HCT116 (cell line): ENCODE measurements around the gene SPSB3. TPM values are rescaled to one million over a fixed set of nuclear protein-coding genes. Genes with fewer than 3 reads are reported as not detected.

ENCODE experiments used
- ATAC-seq: fragments of 200-7000 bp; cut with Tn5 transposase; 2 replicates; pipeline ENCODE4 v1.9.1; 2020; ENCODE audit warnings: mild to moderate bottlenecking, moderate library complexity
- BruUV-seq: library from RNA; stranded (reverse); fragments of 400-500 nt; replicated peaks from 2 replicates; lab custom pipeline; 2021; lab: Mats Ljungman, UMichigan
- CTCF ChIA-PET: fragments of 300-600 bp; sonication (Branson Sonifier 250); formaldehyde crosslinking; loops from one replicate; lab custom pipeline; 2021; ENCODE audit warnings: antibody characterized with exemption; lab: Charles Lee
- POLR2A ChIA-PET: fragments of 300-600, 350-600 bp; sonication (Branson Sonifier 250); formaldehyde crosslinking; loops from one replicate; lab custom pipeline; 2021; ENCODE audit warnings: antibody characterized with exemption; lab: Charles Lee
- RAD21 ChIA-PET, 2 experiments: fragments of 300-600 bp; sonication (Branson Sonifier 250); formaldehyde crosslinking; loops; one replicate each; lab custom pipeline; 2023; ENCODE audit warnings: low total read pairs in 2 of 2; ENCODE audit not compliant: uncharacterized antibody in 2 of 2, unreplicated experiment in 2 of 2, low non-redundant PET in 1 of 2; lab: Charles Lee
- DNase-seq: peaks from one replicate; pipeline ENCODE4 v3.0.0-alpha.2; 2010; ENCODE audit warnings: low read depth, low spot score
- H2AFZ ChIP-seq: fragments of 200-600 bp; shearing (Covaris generic), sonication (generic); 2 replicates; pipeline ENCODE4 v1.6.1; 2017; ENCODE audit warnings: low read depth, mixed run types, mixed read lengths, antibody characterized with exemption, low read length; ENCODE audit not compliant: poor library complexity, severe bottlenecking
- H3K27ac ChIP-seq: 2 replicates; pipeline ENCODE4 v1.5.1; 2012; ENCODE audit warnings: low read depth, low read length
- H3K27me3 ChIP-seq: fragments of 200-600 bp; sonication (generic); 2 replicates; pipeline ENCODE4 v1.6.1; 2016; ENCODE audit warnings: mixed run types, low read length, mixed read lengths; ENCODE audit not compliant: insufficient read depth
- H3K36me3 ChIP-seq, 2 experiments: fragments of 200-500 bp in 1 of 2; fragments of 200-600 bp in 1 of 2; sonication (Bioruptor generic) in 1 of 2; sonication (generic) in 1 of 2; 2 replicates each; pipeline versions ENCODE4 v1.5.1 to v1.6.1; 2014 to 2016; ENCODE audit warnings: low read length in 2 of 2, inconsistent platforms in 1 of 2, mixed read lengths in 1 of 2, mixed run types in 1 of 2; ENCODE audit not compliant: insufficient read depth in 2 of 2, control insufficient read depth in 1 of 2
- H3K4me1 ChIP-seq, 2 experiments: fragments of 200-600 bp in 1 of 2; sonication (generic) in 1 of 2; 2 replicates each; pipeline versions ENCODE4 v1.5.1 to v1.6.1; 2012 to 2017; ENCODE audit warnings: low read length in 2 of 2, inconsistent platforms in 1 of 2, mild to moderate bottlenecking in 1 of 2, mixed read lengths in 1 of 2, mixed run types in 1 of 2, moderate library complexity in 1 of 2; ENCODE audit not compliant: insufficient read depth in 2 of 2, control insufficient read depth in 1 of 2
- H3K4me2 ChIP-seq: fragments of 200-600 bp; sonication (generic); 2 replicates; pipeline ENCODE4 v1.6.1; 2017; ENCODE audit warnings: mixed run types, low read length, mixed read lengths
- H3K4me3 ChIP-seq, 2 experiments: fragments of 200-600 bp in 1 of 2; sonication (generic) in 1 of 2; replicated peaks in 1 of 2; 2 replicates each; pipeline ENCODE4 v1.5.1; 2011 to 2016; ENCODE audit warnings: low read length in 2 of 2, control low read depth in 1 of 2, low read depth in 1 of 2, mild to moderate bottlenecking in 1 of 2, mixed read lengths in 1 of 2, mixed run types in 1 of 2
- H3K79me2 ChIP-seq: fragments of 200-600 bp; sonication (generic); 2 replicates; pipeline ENCODE4 v1.6.1; 2017; ENCODE audit warnings: mild to moderate bottlenecking, mixed run types, low read length, moderate library complexity, mixed read lengths; ENCODE audit not compliant: insufficient read depth
- H3K9ac ChIP-seq: fragments of 200-600 bp; sonication (generic); 2 replicates; pipeline ENCODE4 v1.6.1; 2016; ENCODE audit warnings: low read length, mixed read lengths
- H3K9me2 ChIP-seq: fragments of 200-600 bp; sonication (generic), shearing (Covaris generic); 2 replicates; pipeline ENCODE4 v1.6.1; 2017; ENCODE audit warnings: mixed run types, mild to moderate bottlenecking, moderate library complexity; ENCODE audit not compliant: insufficient read depth
- H3K9me3 ChIP-seq, 2 experiments: fragments of 200-500 bp in 1 of 2; fragments of 200-600 bp in 1 of 2; sonication (Bioruptor generic) in 1 of 2; sonication (generic) in 1 of 2; 2 replicates each; pipeline ENCODE4 v1.6.1; 2014 to 2017; ENCODE audit warnings: low read length in 2 of 2, mixed read lengths in 2 of 2, inconsistent platforms in 1 of 2, low read depth in 1 of 2, mild to moderate bottlenecking in 1 of 2, mixed run types in 1 of 2, moderate library complexity in 1 of 2; ENCODE audit not compliant: control insufficient read depth in 1 of 2, insufficient read depth in 1 of 2
- H4K20me1 ChIP-seq: fragments of 200-600 bp; sonication (generic), shearing (Covaris generic); 2 replicates; pipeline ENCODE4 v1.6.1; 2017; ENCODE audit warnings: mixed run types, mild to moderate bottlenecking, moderate library complexity; ENCODE audit not compliant: insufficient read depth
- CBX3 ChIP-seq: IDR thresholded peaks from 2 replicates; pipeline ENCODE4 v1.6.1; 2012; ENCODE audit warnings: low read depth
- CEBPB ChIP-seq: IDR thresholded peaks from 2 replicates; pipeline ENCODE4 v1.6.1; 2012; ENCODE audit warnings: low read depth
- EGR1 ChIP-seq: IDR thresholded peaks from 2 replicates; pipeline ENCODE4 v1.6.1; 2012; ENCODE audit warnings: low read depth
- ELF1 ChIP-seq: IDR thresholded peaks from 2 replicates; pipeline ENCODE4 v1.6.1; 2012; ENCODE audit warnings: low read depth, borderline replicate concordance
- FOSL1 ChIP-seq: IDR thresholded peaks from 2 replicates; pipeline ENCODE4 v1.6.1; 2012; ENCODE audit warnings: low read depth
- JUND ChIP-seq: IDR thresholded peaks from 2 replicates; pipeline ENCODE4 v1.6.1; 2012
- SIN3A ChIP-seq: IDR thresholded peaks from 2 replicates; pipeline ENCODE4 v1.6.1; 2012; ENCODE audit warnings: low read depth
- SP1 ChIP-seq: IDR thresholded peaks from 2 replicates; pipeline ENCODE4 v1.6.1; 2012; ENCODE audit warnings: low read depth
- TCF7L2 ChIP-seq: IDR thresholded peaks from 2 replicates; pipeline ENCODE4 v1.7.0; 2011; ENCODE audit warnings: borderline replicate concordance, inconsistent platforms; ENCODE audit not compliant: insufficient read depth, insufficient read length; ENCODE audit errors: extremely low read depth
- YY1 ChIP-seq: IDR thresholded peaks from 2 replicates; pipeline ENCODE4 v1.6.1; 2011; ENCODE audit warnings: low read length, low read depth, moderate library complexity, mild to moderate bottlenecking; ENCODE audit not compliant: insufficient replicate concordance; ENCODE audit errors: extremely low read depth
- ZFX ChIP-seq: fragments of 450-650 bp; IDR thresholded peaks from 2 replicates; pipeline ENCODE4 v1.6.1; 2017
- intact Hi-C: fragments of 100-400 bp; cut with micrococcal nuclease; formaldehyde crosslinking; loops from 2 replicates; pipeline ENCODE4 v1.10.0; 2022
- total RNA-seq: library from RNA; stranded (reverse); gene quantifications from one replicate; pipeline ENCODE4 v1.2.1, GENCODE V29; 2021; ENCODE audit not compliant: unreplicated experiment
- TF ChIP-seq, protein P1 (sequence below): IDR thresholded peaks from 2 replicates; pipeline ENCODE4 v1.6.1; 2012
- TF ChIP-seq, protein P2 (sequence below): IDR thresholded peaks from 2 replicates; pipeline ENCODE4 v1.6.1; 2011; ENCODE audit warnings: mild to moderate bottlenecking, low read length, moderate library complexity; ENCODE audit not compliant: insufficient replicate concordance; ENCODE audit errors: extremely low read depth
- TF ChIP-seq, protein P3 (sequence below), 3 experiments: fragments of 200-600 bp in 1 of 3; sonication (generic) in 1 of 3; IDR thresholded peaks in 2 of 3; conservative IDR thresholded peaks in 1 of 3; 2 replicates each; pipeline ENCODE4 v1.5.1; 2012 to 2017; ENCODE audit warnings: low read depth in 2 of 3, low read length in 2 of 3, antibody characterized with exemption in 1 of 3, borderline replicate concordance in 1 of 3, control low read depth in 1 of 3, mild to moderate bottlenecking in 1 of 3, mixed read lengths in 1 of 3, mixed run types in 1 of 3, moderate library complexity in 1 of 3; ENCODE audit not compliant: insufficient read depth in 1 of 3

The SPSB3 gene
- total RNA-seq, 1 experiment from 2014 or later = 31.6 TPM

DNA sequence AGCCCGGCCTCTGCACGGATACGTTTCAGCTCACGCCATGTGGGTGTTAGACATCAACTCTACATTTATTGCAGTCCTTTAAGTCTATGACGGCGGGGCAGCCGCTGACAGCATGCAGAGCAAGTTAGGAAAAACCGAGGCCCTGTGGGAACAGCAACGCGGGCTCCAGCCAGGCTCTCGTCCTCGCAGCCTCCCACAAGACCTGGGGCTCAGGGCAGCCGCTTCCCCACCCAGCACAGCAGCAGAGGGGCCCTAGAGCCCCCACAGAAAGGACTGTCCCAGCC lies 5.8 kb downstream of the SPSB3 start:
- intact Hi-C loops = no loop called here
- POLR2A ChIA-PET = no interaction called here
- H3K4me3 ChIP-seq = no peak overlapping the region
- H2AFZ ChIP-seq = no peak overlapping the region
- H4K20me1 ChIP-seq = no peaks in the 10 kb centered on the region
- no peak overlapping the region for H3K9ac ChIP-seq
- no peaks in the 10 kb centered on the region for H3K27me3 ChIP-seq
- CTCF ChIA-PET = no interaction called here
- no peak for ATAC-seq
- H3K9me3 ChIP-seq = no peaks in the 10 kb centered on the region
- peaks cover 0 to 8% of the 10 kb centered on the region in 2 experiments; a peak in 3 of 4 replicates for H3K36me3 ChIP-seq
- H3K4me1 ChIP-seq = peaks cover 6 to 26% of the 10 kb centered on the region in 2 experiments
- no peak overlapping the region for H3K4me2 ChIP-seq
- no peak overlapping the region for H3K27ac ChIP-seq
- TF ChIP-seq, protein P1, sequence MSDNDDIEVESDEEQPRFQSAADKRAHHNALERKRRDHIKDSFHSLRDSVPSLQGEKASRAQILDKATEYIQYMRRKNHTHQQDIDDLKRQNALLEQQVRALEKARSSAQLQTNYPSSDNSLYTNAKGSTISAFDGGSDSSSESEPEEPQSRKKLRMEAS = no peak
- no peak for TF ChIP-seq JUND
- TF ChIP-seq ZFX = no peak
- TF ChIP-seq EGR1 = no peak
- TF ChIP-seq, all 23 proteins: peak for 0
- RAD21 ChIA-PET = no interaction called here
- Histone ChIP-seq H3K9me2 (no peaks in the 10 kb centered on the region), H3K79me2 (peaks cover 41% of the 10 kb centered on the region)
- DNase-seq = no peak
- no TSS peak for BruUV-seq

DNA sequence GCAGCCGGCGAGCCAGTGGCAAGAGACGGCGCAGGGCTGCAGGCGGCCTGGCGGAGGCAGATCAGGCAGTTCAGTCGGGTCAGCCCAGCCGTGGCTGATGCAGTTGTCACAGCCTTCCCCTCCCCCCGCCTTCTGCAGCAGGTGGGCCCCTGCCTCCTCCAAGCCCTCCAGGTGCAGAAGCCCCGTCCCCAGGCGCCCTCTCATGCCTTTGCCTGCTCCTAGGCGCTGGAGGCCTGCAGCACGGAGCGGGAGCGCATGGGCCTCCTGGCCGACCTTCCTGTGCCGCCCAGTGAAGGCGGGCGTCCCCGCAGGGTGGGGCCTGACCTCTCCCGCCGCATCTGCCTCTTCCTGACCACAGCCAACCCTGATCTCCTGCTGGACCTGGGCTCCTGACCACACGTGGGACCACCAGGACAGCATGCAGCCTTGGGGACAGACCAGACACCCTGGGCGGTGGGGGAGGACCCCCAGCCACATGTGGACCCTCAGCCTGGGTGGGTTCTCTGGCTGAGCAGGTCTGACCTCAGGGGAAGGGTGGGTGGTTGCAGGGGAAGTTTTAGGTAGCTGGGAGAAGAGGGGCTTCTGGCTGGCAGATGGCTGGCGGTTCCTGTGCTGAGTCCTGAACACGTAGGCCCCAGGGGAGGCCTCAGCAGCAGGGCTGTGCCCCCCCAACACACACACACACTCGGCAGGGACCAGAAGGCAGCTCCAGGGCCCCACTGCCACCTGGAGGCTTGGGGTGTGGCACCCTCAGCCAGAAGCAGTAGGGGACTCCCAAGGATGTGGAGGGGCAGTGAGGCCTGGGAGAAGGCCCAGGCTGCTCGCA lies 6.3 kb downstream of the SPSB3 start:
- no peak for ATAC-seq
- Histone ChIP-seq H3K9me3 (no peaks in the 10 kb centered on the region), H2AFZ (no peak overlapping the region), H3K4me3 (no peak overlapping the region), H3K4me2 (no peak overlapping the region), H4K20me1 (no peaks in the 10 kb centered on the region), H3K36me3 (peaks cover 0 to 8% of the 10 kb centered on the region in 2 experiments; a peak in 3 of 4 replicates), H3K27me3 (no peaks in the 10 kb centered on the region), H3K9ac (no peak overlapping the region), H3K27ac (no peak overlapping the region), H3K4me1 (peaks cover 6 to 21% of the 10 kb centered on the region in 2 experiments), H3K79me2 (peaks cover 41% of the 10 kb centered on the region), H3K9me2 (no peaks in the 10 kb centered on the region)
- CTCF ChIA-PET = no interaction called here
- POLR2A ChIA-PET = no interaction called here
- intact Hi-C loops = no loop called here
- RAD21 ChIA-PET = no interaction called here
- DNase-seq = no peak
- BruUV-seq = no TSS peak
- TF ChIP-seq CBX3 (no peak), YY1 (no peak), SIN3A (no peak), JUND (no peak), EGR1 (no peak), ELF1 (no peak), FOSL1 (no peak), TCF7L2 (no peak), SP1 (no peak), CEBPB (no peak)
- TF ChIP-seq, protein P2, sequence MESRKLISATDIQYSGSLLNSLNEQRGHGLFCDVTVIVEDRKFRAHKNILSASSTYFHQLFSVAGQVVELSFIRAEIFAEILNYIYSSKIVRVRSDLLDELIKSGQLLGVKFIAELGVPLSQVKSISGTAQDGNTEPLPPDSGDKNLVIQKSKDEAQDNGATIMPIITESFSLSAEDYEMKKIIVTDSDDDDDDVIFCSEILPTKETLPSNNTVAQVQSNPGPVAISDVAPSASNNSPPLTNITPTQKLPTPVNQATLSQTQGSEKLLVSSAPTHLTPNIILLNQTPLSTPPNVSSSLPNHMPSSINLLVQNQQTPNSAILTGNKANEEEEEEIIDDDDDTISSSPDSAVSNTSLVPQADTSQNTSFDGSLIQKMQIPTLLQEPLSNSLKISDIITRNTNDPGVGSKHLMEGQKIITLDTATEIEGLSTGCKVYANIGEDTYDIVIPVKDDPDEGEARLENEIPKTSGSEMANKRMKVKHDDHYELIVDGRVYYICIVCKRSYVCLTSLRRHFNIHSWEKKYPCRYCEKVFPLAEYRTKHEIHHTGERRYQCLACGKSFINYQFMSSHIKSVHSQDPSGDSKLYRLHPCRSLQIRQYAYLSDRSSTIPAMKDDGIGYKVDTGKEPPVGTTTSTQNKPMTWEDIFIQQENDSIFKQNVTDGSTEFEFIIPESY = no peak
- TF ChIP-seq, protein P3, sequence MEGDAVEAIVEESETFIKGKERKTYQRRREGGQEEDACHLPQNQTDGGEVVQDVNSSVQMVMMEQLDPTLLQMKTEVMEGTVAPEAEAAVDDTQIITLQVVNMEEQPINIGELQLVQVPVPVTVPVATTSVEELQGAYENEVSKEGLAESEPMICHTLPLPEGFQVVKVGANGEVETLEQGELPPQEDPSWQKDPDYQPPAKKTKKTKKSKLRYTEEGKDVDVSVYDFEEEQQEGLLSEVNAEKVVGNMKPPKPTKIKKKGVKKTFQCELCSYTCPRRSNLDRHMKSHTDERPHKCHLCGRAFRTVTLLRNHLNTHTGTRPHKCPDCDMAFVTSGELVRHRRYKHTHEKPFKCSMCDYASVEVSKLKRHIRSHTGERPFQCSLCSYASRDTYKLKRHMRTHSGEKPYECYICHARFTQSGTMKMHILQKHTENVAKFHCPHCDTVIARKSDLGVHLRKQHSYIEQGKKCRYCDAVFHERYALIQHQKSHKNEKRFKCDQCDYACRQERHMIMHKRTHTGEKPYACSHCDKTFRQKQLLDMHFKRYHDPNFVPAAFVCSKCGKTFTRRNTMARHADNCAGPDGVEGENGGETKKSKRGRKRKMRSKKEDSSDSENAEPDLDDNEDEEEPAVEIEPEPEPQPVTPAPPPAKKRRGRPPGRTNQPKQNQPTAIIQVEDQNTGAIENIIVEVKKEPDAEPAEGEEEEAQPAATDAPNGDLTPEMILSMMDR (IDR thresholded peaks at IDR 0.05 in 2 of 3, conservative IDR thresholded peaks at IDR 0.05 in 1 of 3; ENCODE audit: borderline replicate concordance in 1 of 3, insufficient read depth in 1 of 3, low read depth in 2 of 3, low read length in 2 of 3) = no peak
- TF ChIP-seq, protein P1 = no peak
